Cardiac muscle cell (in vitro differentiated cells and primary cell): ENCODE data around the gene SLC47A2. TPM values are rescaled to one million over a fixed set of nuclear protein-coding genes. Genes with fewer than 3 reads are reported as not detected.

Source experiments
- DNase-seq, 2 donors: peaks; one replicate each; pipeline versions ENCODE4 v3.0.0 to v3.0.0-alpha.2; 2010 to 2017; ENCODE audit warnings: low read depth in 1 of 2, low spot score in 1 of 2
- H3K27ac ChIP-seq: fragments of 200-600 bp; sonication (generic); 2 replicates; pipeline ENCODE4 v1.5.1; 2016
- H3K27me3 ChIP-seq: fragments of 200-600 bp; sonication (generic); 2 replicates; pipeline ENCODE4 v1.6.0; 2016; ENCODE audit warnings: control low read depth
- H3K36me3 ChIP-seq: fragments of 200-600 bp; sonication (generic); 2 replicates; pipeline ENCODE4 v1.5.1; 2016; ENCODE audit warnings: control low read depth
- H3K4me1 ChIP-seq: fragments of 200-600 bp; sonication (generic); 2 replicates; pipeline ENCODE4 v1.8.1; 2017; ENCODE audit warnings: low read depth, mild to moderate bottlenecking, mixed run types
- H3K4me3 ChIP-seq: fragments of 200-600 bp; sonication (generic); 2 replicates; pipeline ENCODE4 v1.5.1; 2016; ENCODE audit warnings: mild to moderate bottlenecking
- H3K9me3 ChIP-seq: fragments of 200-600 bp; sonication (generic); 2 replicates; pipeline ENCODE4 v1.5.1; 2017; ENCODE audit warnings: low read depth, mild to moderate bottlenecking, control low read depth
- CTCF ChIP-seq: IDR thresholded peaks from 2 replicates; pipeline ENCODE4 v1.5.1; 2012; ENCODE audit warnings: low read depth, mild to moderate bottlenecking, low read length
- polyA plus RNA-seq: library from polyadenylated mRNA; unstranded; fragments of >200 nt; fragmentation: Nextera tagmentation; extraction: Ambion mirVana; gene quantifications from 2 replicates; pipeline ENCODE4 v1.2.1, GENCODE V29; 2016
- total RNA-seq: library from RNA; depleted of rRNA; stranded (reverse); fragments of >200 nt; gene quantifications from 2 replicates; pipeline ENCODE4 v1.2.3, GENCODE V29; 2016

The SLC47A2 gene
- total and polyA plus RNA-seq, 2 experiments from 2014 or later, result 0.27 to 0.37 TPM

DNA sequence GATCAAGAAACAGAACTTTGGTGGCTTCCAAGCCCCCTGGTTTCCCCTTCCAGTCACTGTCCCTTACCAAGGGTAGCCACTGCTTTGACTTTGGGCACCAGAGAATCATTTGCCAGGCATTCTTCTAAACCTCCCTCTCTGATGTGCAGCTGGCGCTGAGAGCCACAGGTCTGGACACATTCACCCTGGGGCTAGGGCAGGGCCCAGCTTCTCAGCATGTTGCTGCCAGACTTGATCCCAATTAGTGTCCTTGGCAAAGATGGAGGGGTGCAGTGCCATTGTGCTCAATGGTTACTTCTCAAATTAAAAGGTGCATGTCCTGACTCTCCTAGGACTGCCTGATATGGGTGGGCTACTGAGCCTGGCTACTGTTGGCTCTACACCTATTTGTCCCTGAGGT lies 7.6 kb upstream of the SLC47A2 start:
- no peak for TF ChIP-seq CTCF
- no peaks in the 10 kb centered on the region for H3K27me3 ChIP-seq
- no peak overlapping the region for H3K27ac ChIP-seq

DNA sequence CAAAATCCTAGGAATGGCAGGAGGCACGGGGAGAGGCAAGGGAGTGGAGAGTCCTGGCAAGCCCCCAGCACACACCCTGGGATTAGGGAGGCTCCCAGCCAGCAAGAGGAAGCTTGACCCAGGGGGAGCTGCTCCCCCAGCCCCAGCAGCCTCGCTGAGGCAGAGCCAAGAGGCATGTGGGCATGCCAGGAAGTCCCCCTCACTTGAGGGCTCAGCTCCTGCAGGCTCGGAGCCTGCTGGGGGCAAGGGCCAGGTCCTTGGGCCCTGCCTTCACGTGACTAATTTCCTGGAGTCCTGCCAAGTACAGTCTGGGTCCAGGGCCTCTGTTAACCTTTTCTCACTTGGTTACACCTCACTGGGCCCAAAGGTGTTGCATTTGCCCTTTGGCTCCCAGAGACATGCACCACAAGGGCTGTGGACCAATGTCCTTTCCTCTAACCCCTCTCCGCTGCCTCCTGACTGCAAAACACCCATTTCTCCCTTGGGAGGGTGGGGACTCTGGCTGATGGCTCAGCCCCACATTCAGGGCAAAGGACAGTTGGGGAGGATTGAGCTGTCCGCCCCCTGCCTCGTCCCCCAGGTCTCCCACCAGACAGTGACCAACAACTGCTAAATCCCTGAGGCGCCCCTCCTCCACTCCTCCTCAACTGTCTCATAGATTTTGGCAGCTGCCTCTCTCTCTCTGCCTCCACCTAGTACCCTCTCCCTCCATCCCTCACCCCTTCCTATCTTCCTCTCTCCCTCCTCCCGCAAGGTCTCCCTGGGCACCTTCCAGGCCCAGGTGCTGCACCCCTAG lies 4.4 kb upstream of the SLC47A2 start:
- no peak overlapping the region for H3K4me3 ChIP-seq
- H3K27me3 ChIP-seq, result no peaks in the 10 kb centered on the region
- H3K4me1 ChIP-seq, result peaks cover 18% of the 10 kb centered on the region
- H3K27ac ChIP-seq, result no peak overlapping the region
- DNase-seq, result peak in 1 of 2 donors; percentile 51
- H3K36me3 ChIP-seq, result no peaks in the 10 kb centered on the region
- no peak for TF ChIP-seq CTCF
- H3K9me3 ChIP-seq, result no peaks in the 10 kb centered on the region

More for the DNA sequence above, 7.6 kb upstream of the SLC47A2 start:
- Histone ChIP-seq H3K4me3 (no peak overlapping the region), H3K9me3 (no peaks in the 10 kb centered on the region), H3K4me1 (peaks cover 30% of the 10 kb centered on the region), H3K36me3 (no peaks in the 10 kb centered on the region)
- no peak for DNase-seq

GRCh38 chr17:19720210-19720475 lies 3.8 kb upstream of the SLC47A2 start:
- H3K4me3 ChIP-seq, result no peak overlapping the region
- TF ChIP-seq CTCF, result no peak
- H3K36me3 ChIP-seq, result no peaks in the 10 kb centered on the region
- no peaks in the 10 kb centered on the region for H3K9me3 ChIP-seq
- no peaks in the 10 kb centered on the region for H3K27me3 ChIP-seq
- no peak for DNase-seq
- no peak overlapping the region for H3K27ac ChIP-seq
- peaks cover 18% of the 10 kb centered on the region for H3K4me1 ChIP-seq

DNA sequence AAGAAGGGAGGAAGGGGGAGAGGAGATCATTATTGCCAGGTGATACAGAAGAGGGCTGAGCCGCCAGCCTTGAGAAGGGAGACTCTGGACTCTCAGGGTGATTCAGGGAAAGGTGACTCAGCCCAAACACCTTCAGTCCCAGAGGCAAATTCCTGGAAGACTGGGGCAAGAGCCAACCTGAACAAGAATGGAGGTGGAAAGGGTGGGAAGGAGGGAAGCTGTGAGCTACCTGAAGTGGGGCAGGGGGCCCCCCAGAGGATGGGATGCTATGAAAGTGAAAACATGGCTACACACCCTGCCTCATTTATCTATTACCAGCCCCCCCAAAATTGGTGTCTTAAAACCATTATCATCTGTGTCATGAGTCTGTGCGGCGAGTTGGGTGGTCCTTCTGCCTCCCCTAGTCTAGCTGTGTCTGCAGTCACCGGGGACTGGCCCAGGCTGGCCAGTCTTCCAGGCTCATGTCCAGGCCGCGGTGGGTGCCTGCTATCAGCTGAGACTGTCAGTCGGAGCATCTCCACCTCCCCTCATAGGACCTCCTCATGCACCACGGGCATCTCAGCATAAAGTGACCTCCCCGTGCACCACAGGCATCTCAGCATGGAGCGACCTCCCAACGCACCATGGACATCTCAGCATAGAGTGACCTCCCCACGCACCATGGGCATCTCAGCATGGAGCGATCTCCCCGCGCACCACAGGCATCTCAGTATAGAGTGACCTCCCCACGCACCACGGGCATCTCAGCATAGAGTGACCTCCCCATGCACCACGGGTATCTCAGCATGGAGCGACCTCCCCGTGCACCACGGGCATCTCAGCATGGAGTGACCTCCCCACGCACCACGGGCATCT lies 3.2 kb upstream of the SLC47A2 start:
- TF ChIP-seq CTCF, result no peak
- no peaks in the 10 kb centered on the region for H3K27me3 ChIP-seq
- no peaks in the 10 kb centered on the region for H3K36me3 ChIP-seq
- no peak overlapping the region for H3K4me3 ChIP-seq
- DNase-seq, result no peak
- no peaks in the 10 kb centered on the region for H3K9me3 ChIP-seq
- no peak overlapping the region for H3K27ac ChIP-seq
- peaks cover 18% of the 10 kb centered on the region for H3K4me1 ChIP-seq

GRCh38 chr17:19718613-19719354 lies 2.4 kb upstream of the SLC47A2 start:
- DNase-seq, result no peak
- Histone ChIP-seq H3K4me3 (no peak overlapping the region), H3K4me1 (peaks cover 18% of the 10 kb centered on the region)

More at GRCh38 chr17:19718613-19719354, 2.4 kb upstream of the SLC47A2 start:
- peak; percentile 9 for TF ChIP-seq CTCF
- H3K36me3 ChIP-seq, result no peaks in the 10 kb centered on the region
- no peak overlapping the region for H3K27ac ChIP-seq
- no peaks in the 10 kb centered on the region for H3K9me3 ChIP-seq
- no peaks in the 10 kb centered on the region for H3K27me3 ChIP-seq
